ENCODE measurements around the gene IGIP. TPM values are rescaled to one million over a fixed set of nuclear protein-coding genes. Genes with fewer than 3 reads are reported as not detected.

The IGIP gene
- total RNA-seq, 1 donor from 2014 or later: 1.5 TPM

DNA sequence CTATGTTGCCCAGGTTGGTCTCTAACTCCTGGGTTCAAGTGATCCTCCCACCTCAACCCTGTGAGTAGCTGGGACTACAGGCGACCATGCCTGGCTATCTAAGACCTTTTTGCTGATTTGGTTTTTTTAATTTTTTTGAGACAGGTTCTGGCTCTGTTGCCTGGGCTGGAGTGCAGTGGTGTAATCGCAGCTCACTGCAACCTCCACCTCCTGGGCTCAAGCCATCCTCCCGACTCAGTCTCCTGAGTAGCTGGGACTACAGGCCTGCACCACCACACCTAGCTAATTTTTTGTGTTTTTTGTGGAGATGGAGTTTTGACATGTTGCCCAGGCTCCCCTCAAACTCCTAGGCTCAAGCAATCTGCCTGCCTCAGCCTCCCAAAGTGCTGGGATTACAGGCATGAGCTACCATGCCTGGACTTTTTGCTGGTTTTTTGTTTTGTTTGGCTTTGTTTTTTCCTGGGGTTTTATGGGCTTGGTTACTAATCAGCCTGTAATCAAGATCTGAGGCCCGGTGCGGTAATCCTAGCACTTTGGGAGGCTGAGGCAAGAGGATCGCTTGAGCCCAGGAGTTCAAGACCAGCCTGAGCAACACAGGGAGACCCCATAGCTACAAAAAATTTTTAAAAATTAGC is 52.9 kb downstream of the IGIP start:
- TF ChIP-seq, protein P1, sequence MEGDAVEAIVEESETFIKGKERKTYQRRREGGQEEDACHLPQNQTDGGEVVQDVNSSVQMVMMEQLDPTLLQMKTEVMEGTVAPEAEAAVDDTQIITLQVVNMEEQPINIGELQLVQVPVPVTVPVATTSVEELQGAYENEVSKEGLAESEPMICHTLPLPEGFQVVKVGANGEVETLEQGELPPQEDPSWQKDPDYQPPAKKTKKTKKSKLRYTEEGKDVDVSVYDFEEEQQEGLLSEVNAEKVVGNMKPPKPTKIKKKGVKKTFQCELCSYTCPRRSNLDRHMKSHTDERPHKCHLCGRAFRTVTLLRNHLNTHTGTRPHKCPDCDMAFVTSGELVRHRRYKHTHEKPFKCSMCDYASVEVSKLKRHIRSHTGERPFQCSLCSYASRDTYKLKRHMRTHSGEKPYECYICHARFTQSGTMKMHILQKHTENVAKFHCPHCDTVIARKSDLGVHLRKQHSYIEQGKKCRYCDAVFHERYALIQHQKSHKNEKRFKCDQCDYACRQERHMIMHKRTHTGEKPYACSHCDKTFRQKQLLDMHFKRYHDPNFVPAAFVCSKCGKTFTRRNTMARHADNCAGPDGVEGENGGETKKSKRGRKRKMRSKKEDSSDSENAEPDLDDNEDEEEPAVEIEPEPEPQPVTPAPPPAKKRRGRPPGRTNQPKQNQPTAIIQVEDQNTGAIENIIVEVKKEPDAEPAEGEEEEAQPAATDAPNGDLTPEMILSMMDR (conservative IDR thresholded peaks at IDR 0.05; ENCODE audit: low read depth, low read length): no peak
- H3K4me3 ChIP-seq (ENCODE audit: low read depth, low read length): no peak overlapping the region
- DNase-seq (ENCODE audit: low read depth): no peak

Other genes with a start within 250 kb of the IGIP start
- gene NRG2, start 82.6 kb upstream of the IGIP start, total RNA-seq: 0.43 and 1.5 TPM in 2 replicates
- 6.1 and 7.7 TPM in 2 replicates for gene PURA, start 11.8 kb upstream of the IGIP start, total RNA-seq
- gene CYSTM1, start 49.3 kb downstream of the IGIP start, total RNA-seq: 57.4 and 161 TPM in 2 replicates
- 159 and 173 TPM in 2 replicates for gene PFDN1, start 177.2 kb downstream of the IGIP start, total RNA-seq
- 25.0 and 25.6 TPM in 2 replicates for gene HBEGF, start 220.7 kb downstream of the IGIP start, total RNA-seq
- gene SLC4A9, start 234.3 kb downstream of the IGIP start, total RNA-seq: not detected in 2 replicates

Data from epithelial cell of proximal tubule (primary cell).